GM23338 (cell line): ENCODE results near the gene PPIF. TPM values are rescaled to one million over a fixed set of nuclear protein-coding genes. Genes with fewer than 3 reads are reported as not detected.

Experiments used
- ATAC-seq: fragments of 200-7000 bp; cut with Tn5 transposase; 3 replicates; pipeline ENCODE4 v1.9.1; 2020
- DNase-seq: peaks from one replicate; pipeline ENCODE4 v3.0.0-alpha.2; 2015; ENCODE audit warnings: low spot score
- H2AFZ ChIP-seq: fragments of 200-600 bp; sonication (generic); 2 replicates; pipeline ENCODE4 v1.8.0; 2016; ENCODE audit warnings: antibody characterized with exemption, mild to moderate bottlenecking, moderate library complexity
- H3F3A ChIP-seq: fragments of 200-600 bp; sonication (generic); replicated peaks from 2 replicates; pipeline ENCODE4 v1.8.0; 2017; ENCODE audit warnings: antibody characterized with exemption, mixed run types, low read depth
- H3K27ac ChIP-seq: fragments of 200-600 bp; sonication (generic); 2 replicates; pipeline ENCODE4 v1.6.1; 2016; ENCODE audit warnings: low read depth
- H3K27me3 ChIP-seq: fragments of 200-600 bp; sonication (generic); 2 replicates; pipeline ENCODE4 v1.8.0; 2016; ENCODE audit warnings: mild to moderate bottlenecking, mixed run types, moderate library complexity; ENCODE audit not compliant: insufficient read depth
- H3K36me3 ChIP-seq: fragments of 200-600 bp; sonication (generic); 2 replicates; pipeline ENCODE4 v1.8.0; 2016; ENCODE audit warnings: mild to moderate bottlenecking; ENCODE audit not compliant: insufficient read depth
- H3K4me1 ChIP-seq: fragments of 200-600 bp; sonication (generic); 2 replicates; pipeline ENCODE4 v1.8.0; 2016; ENCODE audit warnings: mild to moderate bottlenecking, moderate library complexity; ENCODE audit not compliant: insufficient read depth
- H3K4me2 ChIP-seq: fragments of 200-600 bp; sonication (generic); 2 replicates; pipeline ENCODE4 v1.7.1; 2017; ENCODE audit warnings: mixed run types
- H3K4me3 ChIP-seq: fragments of 200-600 bp; sonication (generic); 2 replicates; pipeline ENCODE4 v1.6.1; 2016; ENCODE audit warnings: mixed run types
- H3K79me2 ChIP-seq: fragments of 200-600 bp; sonication (generic); replicated peaks from 2 replicates; pipeline ENCODE4 v1.8.0; 2017; ENCODE audit warnings: mild to moderate bottlenecking; ENCODE audit not compliant: insufficient read depth
- H3K9me2 ChIP-seq: fragments of 200-600 bp; sonication (generic); 2 replicates; pipeline ENCODE4 v1.8.0; 2017; ENCODE audit not compliant: insufficient read depth
- H4K20me1 ChIP-seq: fragments of 200-600 bp; sonication (generic); replicated peaks from 2 replicates; pipeline ENCODE4 v1.8.0; 2017; ENCODE audit warnings: mild to moderate bottlenecking; ENCODE audit not compliant: insufficient read depth
- H3K27ac Mint-ChIP-seq: 2 replicates; pipeline ENCODE4 v1.8.0; 2020; ENCODE audit warnings: inconsistent platforms, mild to moderate bottlenecking, moderate library complexity, mixed read lengths
- H3K27me3 Mint-ChIP-seq: 3 replicates; pipeline ENCODE4 v1.8.0; 2022; ENCODE audit warnings: low read depth, mild to moderate bottlenecking, moderate library complexity, mixed read lengths, inconsistent platforms; ENCODE audit not compliant: insufficient read depth, poor library complexity
- H3K36me3 Mint-ChIP-seq: 3 replicates; pipeline ENCODE4 v1.8.0; 2021; ENCODE audit warnings: low read depth, mild to moderate bottlenecking, inconsistent platforms, moderate library complexity, mixed read lengths
- H3K4me1 Mint-ChIP-seq: 3 replicates; pipeline ENCODE4 v1.8.0; 2020; ENCODE audit warnings: mild to moderate bottlenecking, inconsistent platforms, mixed read lengths
- H3K4me3 Mint-ChIP-seq: 3 replicates; pipeline ENCODE4 v1.8.0; 2021; ENCODE audit warnings: moderate library complexity, mild to moderate bottlenecking, inconsistent platforms, mixed read lengths
- H3K9me3 Mint-ChIP-seq: 3 replicates; pipeline ENCODE4 v1.8.0; 2020; ENCODE audit warnings: moderate library complexity, mild to moderate bottlenecking, inconsistent platforms, mixed read lengths
- CREB1 ChIP-seq: fragments of 250-450 bp; sonication (Bioruptor Pico); IDR thresholded peaks from 2 replicates; pipeline ENCODE4 v1.5.0; 2020; ENCODE audit warnings: low read depth, mild to moderate bottlenecking, moderate library complexity
- CTCF ChIP-seq, 2 experiments: fragments of 200-600 bp in 1 of 2; sonication (generic) in 1 of 2; conservative IDR thresholded peaks; 2 replicates each; pipeline versions ENCODE4 v1.5.1 to v1.6.1; 2016 to 2017; ENCODE audit warnings: antibody characterized with exemption in 2 of 2, low read depth in 2 of 2, mild to moderate bottlenecking in 2 of 2, moderate library complexity in 1 of 2
- ETS1 ChIP-seq: IDR thresholded peaks from 2 replicates; pipeline ENCODE4 v1.6.1; 2016; ENCODE audit warnings: antibody characterized with exemption
- EZH2 ChIP-seq: fragments of 200-600 bp; sonication (generic); IDR thresholded peaks from one replicate; pipeline ENCODE4 v1.8.0; 2017; ENCODE audit warnings: antibody characterized with exemption, mild to moderate bottlenecking, low read depth; ENCODE audit not compliant: unreplicated experiment
- EZH2phosphoT487 ChIP-seq: fragments of 200-600 bp; sonication (generic); IDR thresholded peaks from one replicate; pipeline ENCODE4 v1.8.1; 2018; ENCODE audit warnings: antibody characterized with exemption; ENCODE audit not compliant: unreplicated experiment
- NANOG ChIP-seq: IDR thresholded peaks from 2 replicates; pipeline ENCODE4 v1.6.1; 2016; ENCODE audit warnings: antibody characterized with exemption, borderline replicate concordance
- POLR2AphosphoS5 ChIP-seq: IDR thresholded peaks from 2 replicates; pipeline ENCODE4 v1.6.1; 2016; ENCODE audit warnings: antibody characterized with exemption, low read depth
- REST ChIP-seq: IDR thresholded peaks from one replicate; pipeline ENCODE4 v1.6.1; 2018; ENCODE audit warnings: antibody characterized with exemption; ENCODE audit not compliant: unreplicated experiment
- STAT1 ChIP-seq: IDR thresholded peaks from one replicate; pipeline ENCODE4 v1.6.1; 2016; ENCODE audit warnings: antibody characterized with exemption; ENCODE audit not compliant: unreplicated experiment
- ZNF114 ChIP-seq: fragments of 250-450 bp; sonication (Bioruptor Pico); IDR thresholded peaks from 2 replicates; pipeline ENCODE4 v1.5.0; 2020; ENCODE audit warnings: mild to moderate bottlenecking, moderate library complexity
- ZNF331 ChIP-seq: fragments of 250-450 bp; sonication (Bioruptor Pico); IDR thresholded peaks from 2 replicates; pipeline ENCODE4 v1.5.0; 2020; ENCODE audit warnings: low read depth, mild to moderate bottlenecking, moderate library complexity
- polyA plus RNA-seq: library from polyadenylated mRNA; unstranded; fragments of >200 nt; fragmentation: Nextera tagmentation; extraction: Ambion mirVana; gene quantifications from 2 replicates; pipeline ENCODE4 v1.2.1, GENCODE V29; 2016
- total RNA-seq: library from RNA; depleted of rRNA; stranded (reverse); fragments of >200 nt; shearing (Covaris generic); gene quantifications from 2 replicates; pipeline ENCODE4 v1.2.3, GENCODE V29; 2014

PPIF gene
- total and polyA plus RNA-seq, 2 experiments from 2014 or later, result 32.1 to 43.6 TPM

- no peak for TF ChIP-seq ZNF331 (CRISPR knock-in tag)
- TF ChIP-seq EZH2, result no peak
- no peak for TF ChIP-seq POLR2AphosphoS5
- no peak for TF ChIP-seq ETS1
- no peak for TF ChIP-seq CTCF (conservative IDR thresholded peaks at IDR 0.05; ENCODE audit: low read depth in 2 of 2)
Measured at GRCh38 chr10:79393221-79393923, 46.1 kb downstream of the PPIF start (continued).

GRCh38 chr10:79393924-79394610, 46.8 kb downstream of the PPIF start:
- H3K4me1 ChIP-seq, result no peaks in the 10 kb centered on the region; the same call in 1 of the 2 replicates
- no peak overlapping the region for H2AFZ ChIP-seq
- no peaks in the 10 kb centered on the region for H3K9me2 ChIP-seq
- no peak overlapping the region for H3K4me3 ChIP-seq
- no peaks in the 10 kb centered on the region for H4K20me1 ChIP-seq
- ATAC-seq, result no peak
- DNase-seq, result no peak
- H3K9me3 Mint-ChIP-seq, result no peaks in the 10 kb centered on the region
- peaks cover 2% of the 10 kb centered on the region for H3K27me3 Mint-ChIP-seq
- no peak overlapping the region for H3K4me3 Mint-ChIP-seq
- no peaks in the 10 kb centered on the region for H3K36me3 ChIP-seq
- no peak overlapping the region for H3K27ac ChIP-seq
- H3K27ac Mint-ChIP-seq, result no peak overlapping the region
- peaks cover 7% of the 10 kb centered on the region; the same call in 2 of the 3 replicates for H3K4me1 Mint-ChIP-seq
- no peaks in the 10 kb centered on the region for H3K27me3 ChIP-seq
- no peaks in the 10 kb centered on the region for H3F3A ChIP-seq
- H3K4me2 ChIP-seq, result no peak overlapping the region
- H3K36me3 Mint-ChIP-seq, result no peaks in the 10 kb centered on the region
- H3K79me2 ChIP-seq, result no peaks in the 10 kb centered on the region
- TF ChIP-seq STAT1 (no peak), ZNF114 (CRISPR knock-in tag) (no peak), ETS1 (no peak), POLR2AphosphoS5 (no peak), CREB1 (no peak), EZH2phosphoT487 (no peak), EZH2 (no peak), NANOG (no peak), CTCF (conservative IDR thresholded peaks at IDR 0.05; ENCODE audit: low read depth in 2 of 2) (no peak), REST (no peak)
